Parathyroid adenoma (tissue), 2 donors: ENCODE results near the gene PSEN1.

ENCODE experiments used
- H2AFZ ChIP-seq: fragments of 300-600 bp; sonication (generic); one replicate; pipeline ENCODE4 v1.7.0; 2017; ENCODE audit warnings: antibody characterized with exemption, mild to moderate bottlenecking
- H3K27ac ChIP-seq: fragments of 300-600 bp; sonication (generic); one replicate; pipeline ENCODE4 v1.7.0; 2017
- H3K27me3 ChIP-seq: fragments of 300-600 bp; sonication (generic); one replicate; pipeline ENCODE4 v1.7.0; 2017; ENCODE audit warnings: low read length; ENCODE audit not compliant: control insufficient read depth, insufficient read depth
- H3K36me3 ChIP-seq: fragments of 300-600 bp; sonication (generic); one replicate; pipeline ENCODE4 v1.7.0; 2017; ENCODE audit warnings: low read length; ENCODE audit not compliant: control insufficient read depth, insufficient read depth
- H3K4me1 ChIP-seq: fragments of 300-600 bp; sonication (generic); one replicate; pipeline ENCODE4 v1.7.0; 2017; ENCODE audit warnings: control low read depth
- H3K4me2 ChIP-seq: fragments of 300-600 bp; sonication (generic); one replicate; pipeline ENCODE4 v1.7.0; 2017; ENCODE audit warnings: low read length
- H3K4me3 ChIP-seq: fragments of 300-600 bp; sonication (generic); one replicate; pipeline ENCODE4 v1.7.0; 2017; ENCODE audit warnings: low read depth, low read length
- H3K79me2 ChIP-seq: fragments of 300-600 bp; sonication (generic); one replicate; pipeline ENCODE4 v1.7.0; 2017; ENCODE audit warnings: control low read depth
- H3K9ac ChIP-seq: fragments of 300-600 bp; sonication (generic); one replicate; pipeline ENCODE4 v1.7.0; 2017; ENCODE audit warnings: mild to moderate bottlenecking
- H3K9me3 ChIP-seq: fragments of 300-600 bp; sonication (generic); one replicate; pipeline ENCODE4 v1.7.0; 2017; ENCODE audit warnings: low read length; ENCODE audit not compliant: control insufficient read depth
- TF ChIP-seq, protein P1 (sequence below): fragments of 300-600 bp; sonication (generic); IDR thresholded peaks from one replicate; pipeline ENCODE4 v1.7.0; 2017; ENCODE audit warnings: antibody characterized with exemption, mild to moderate bottlenecking
- donor health status: primary hyperparathyroidism.

PSEN1 gene

DNA sequence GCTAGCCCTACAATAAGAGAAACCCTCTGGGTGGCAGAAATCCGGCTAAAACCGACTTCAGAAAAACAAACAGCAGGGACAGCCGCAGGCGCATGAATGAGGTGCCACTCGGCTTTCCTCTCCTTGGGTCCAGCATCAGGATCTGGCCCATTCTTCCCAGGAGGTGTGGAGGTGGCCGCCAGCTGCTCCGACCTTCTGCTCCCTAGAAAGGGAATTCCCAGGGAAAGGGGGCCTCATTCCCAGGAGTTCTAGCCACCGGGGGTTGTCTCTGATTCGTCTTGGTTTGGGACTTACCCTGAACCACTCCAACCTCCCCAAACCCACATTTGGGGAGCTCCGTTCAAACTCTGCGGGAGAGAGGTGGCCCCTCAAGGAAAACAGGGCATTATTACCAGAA is 114.0 kb downstream of the PSEN1 start:
- no peaks in the 10 kb centered on the region for H3K36me3 ChIP-seq
- H2AFZ ChIP-seq, result no peak overlapping the region
- no peaks in the 10 kb centered on the region for H3K4me1 ChIP-seq
- TF ChIP-seq, protein P1, sequence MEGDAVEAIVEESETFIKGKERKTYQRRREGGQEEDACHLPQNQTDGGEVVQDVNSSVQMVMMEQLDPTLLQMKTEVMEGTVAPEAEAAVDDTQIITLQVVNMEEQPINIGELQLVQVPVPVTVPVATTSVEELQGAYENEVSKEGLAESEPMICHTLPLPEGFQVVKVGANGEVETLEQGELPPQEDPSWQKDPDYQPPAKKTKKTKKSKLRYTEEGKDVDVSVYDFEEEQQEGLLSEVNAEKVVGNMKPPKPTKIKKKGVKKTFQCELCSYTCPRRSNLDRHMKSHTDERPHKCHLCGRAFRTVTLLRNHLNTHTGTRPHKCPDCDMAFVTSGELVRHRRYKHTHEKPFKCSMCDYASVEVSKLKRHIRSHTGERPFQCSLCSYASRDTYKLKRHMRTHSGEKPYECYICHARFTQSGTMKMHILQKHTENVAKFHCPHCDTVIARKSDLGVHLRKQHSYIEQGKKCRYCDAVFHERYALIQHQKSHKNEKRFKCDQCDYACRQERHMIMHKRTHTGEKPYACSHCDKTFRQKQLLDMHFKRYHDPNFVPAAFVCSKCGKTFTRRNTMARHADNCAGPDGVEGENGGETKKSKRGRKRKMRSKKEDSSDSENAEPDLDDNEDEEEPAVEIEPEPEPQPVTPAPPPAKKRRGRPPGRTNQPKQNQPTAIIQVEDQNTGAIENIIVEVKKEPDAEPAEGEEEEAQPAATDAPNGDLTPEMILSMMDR, result no peak
- H3K9ac ChIP-seq, result no peak overlapping the region
- no peak overlapping the region for H3K27ac ChIP-seq
- H3K4me3 ChIP-seq, result no peak overlapping the region
- H3K79me2 ChIP-seq, result no peaks in the 10 kb centered on the region
- H3K9me3 ChIP-seq, result no peaks in the 10 kb centered on the region
- no peak overlapping the region for H3K4me2 ChIP-seq
- H3K27me3 ChIP-seq, result no peaks in the 10 kb centered on the region

DNA sequence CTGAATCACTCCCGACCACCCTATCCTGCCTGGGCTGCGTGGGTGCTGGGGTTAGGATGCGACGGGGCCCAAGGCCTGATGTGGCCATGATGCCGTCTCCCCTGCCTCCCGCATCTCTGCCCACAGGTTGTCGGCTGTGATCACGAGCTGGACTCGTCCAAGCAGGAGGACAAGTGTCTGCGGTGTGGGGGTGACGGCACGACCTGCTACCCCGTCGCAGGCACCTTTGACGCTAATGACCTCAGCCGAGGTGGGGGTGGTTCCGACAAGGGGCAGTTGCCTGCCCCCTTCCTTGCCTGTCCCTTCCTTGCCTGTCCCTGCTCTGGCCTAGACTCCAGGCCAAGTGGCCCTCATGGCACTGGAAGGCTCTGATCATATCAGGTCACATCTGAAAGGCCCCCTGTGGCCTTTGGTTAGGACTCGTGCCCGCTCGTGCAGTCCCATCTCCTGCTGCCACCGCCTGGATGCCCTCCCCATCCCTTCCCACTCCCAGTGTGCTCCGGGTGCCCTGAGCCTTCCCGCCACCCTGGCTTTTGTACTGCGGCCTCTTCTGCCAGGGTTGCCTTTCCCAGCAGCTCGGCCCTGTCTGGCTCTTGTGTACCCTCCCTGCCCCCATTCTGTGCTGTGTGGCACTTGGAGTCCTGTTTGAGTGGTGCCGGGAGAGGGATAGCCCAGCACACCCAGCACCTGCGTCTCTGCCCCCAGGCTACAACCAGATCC is 114.6 kb downstream of the PSEN1 start:
- H2AFZ ChIP-seq, result no peak overlapping the region
- H3K79me2 ChIP-seq, result no peaks in the 10 kb centered on the region

DNA sequence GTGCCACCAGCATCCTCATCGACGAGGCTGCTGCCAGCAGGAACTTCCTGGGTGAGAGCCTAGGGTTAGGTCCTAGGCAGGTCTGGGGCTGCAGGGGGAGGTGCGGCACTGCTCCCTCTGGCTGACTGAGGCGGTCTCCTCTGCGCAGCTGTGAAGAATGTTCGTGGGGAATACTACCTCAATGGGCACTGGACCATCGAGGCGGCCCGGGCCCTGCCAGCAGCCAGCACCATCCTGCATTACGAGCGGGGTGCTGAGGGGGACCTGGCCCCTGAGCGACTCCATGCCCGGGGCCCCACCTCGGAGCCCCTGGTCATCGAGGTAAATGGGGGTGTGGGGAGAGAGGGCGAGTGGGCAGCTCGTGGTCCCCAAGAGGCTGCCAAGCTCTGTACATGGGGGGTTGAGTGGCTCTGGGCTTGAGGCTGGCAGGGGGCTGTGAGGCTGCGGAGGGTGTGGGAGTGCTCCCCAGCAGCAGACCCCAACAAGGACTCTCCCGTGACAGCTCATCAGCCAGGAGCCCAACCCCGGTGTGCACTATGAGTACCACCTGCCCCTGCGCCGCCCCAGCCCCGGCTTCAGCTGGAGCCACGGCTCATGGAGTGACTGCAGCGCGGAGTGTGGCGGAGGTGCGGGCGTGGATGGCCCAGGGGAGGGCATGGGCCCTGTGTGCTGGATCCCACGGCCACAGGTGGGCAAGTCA is 115.4 kb downstream of the PSEN1 start:
- Histone ChIP-seq H3K27me3 (no peaks in the 10 kb centered on the region), H3K79me2 (no peaks in the 10 kb centered on the region), H3K4me2 (no peak overlapping the region), H3K4me3 (no peak overlapping the region), H3K4me1 (no peaks in the 10 kb centered on the region), H3K9me3 (no peaks in the 10 kb centered on the region), H3K27ac (no peak overlapping the region), H3K9ac (no peak overlapping the region), H2AFZ (no peak overlapping the region), H3K36me3 (no peaks in the 10 kb centered on the region)
- TF ChIP-seq, protein P1, result no peak

More for the DNA sequence above, 114.6 kb downstream of the PSEN1 start:
- Histone ChIP-seq H3K4me1 (no peaks in the 10 kb centered on the region), H3K4me2 (no peak overlapping the region), H3K27me3 (no peaks in the 10 kb centered on the region), H3K9ac (no peak overlapping the region), H3K36me3 (no peaks in the 10 kb centered on the region), H3K27ac (no peak overlapping the region), H3K9me3 (no peaks in the 10 kb centered on the region), H3K4me3 (no peak overlapping the region)
- TF ChIP-seq, protein P1, result no peak

DNA sequence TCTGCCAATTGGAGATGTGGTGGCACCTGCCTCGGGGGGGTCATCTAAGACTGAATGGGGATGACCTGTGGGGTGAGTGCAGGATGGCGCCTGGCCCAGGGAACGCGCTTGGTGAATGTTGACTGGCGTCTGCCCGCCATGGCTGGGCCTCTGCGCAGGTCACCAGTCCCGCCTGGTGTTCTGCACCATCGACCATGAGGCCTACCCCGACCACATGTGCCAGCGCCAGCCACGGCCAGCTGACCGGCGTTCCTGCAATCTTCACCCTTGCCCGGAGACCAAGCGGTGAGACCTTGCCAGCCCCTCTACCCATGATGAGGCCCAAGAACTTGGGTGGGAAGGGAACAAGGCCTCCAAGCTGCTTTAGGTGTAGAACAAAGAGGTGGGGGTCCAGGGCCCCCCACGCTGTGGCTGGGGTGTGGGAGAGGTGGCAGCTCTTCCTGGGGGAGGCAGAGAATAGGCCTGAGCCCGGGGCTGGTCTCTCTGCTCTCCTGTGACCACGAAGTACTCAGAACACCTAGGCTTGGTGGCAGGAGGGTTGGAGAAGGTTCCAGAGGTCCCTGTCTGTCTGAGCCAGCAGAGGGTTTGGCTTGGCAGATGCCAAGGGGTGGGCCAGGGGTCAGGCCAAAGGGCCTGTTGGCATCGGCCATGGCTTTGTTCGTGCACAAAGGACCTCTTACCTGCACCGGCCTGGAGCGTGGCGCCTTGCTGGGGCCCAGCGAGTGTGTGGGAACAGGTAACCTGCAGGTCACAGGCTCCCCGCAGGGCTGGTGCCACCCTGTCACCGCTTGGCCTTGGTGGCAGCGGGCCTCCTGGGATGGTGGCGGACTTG is 116.4 kb downstream of the PSEN1 start:
- Histone ChIP-seq H3K27ac (no peak overlapping the region), H3K9ac (no peak overlapping the region), H3K9me3 (no peaks in the 10 kb centered on the region), H3K36me3 (no peaks in the 10 kb centered on the region), H2AFZ (no peak overlapping the region), H3K4me3 (no peak overlapping the region), H3K27me3 (no peaks in the 10 kb centered on the region), H3K79me2 (no peaks in the 10 kb centered on the region), H3K4me2 (no peak overlapping the region), H3K4me1 (no peaks in the 10 kb centered on the region)
- TF ChIP-seq, protein P1, result no peak
